DMS153 treated with DMSO at 0.1 percent for 48 hours (cell line): Measurements from ENCODE around the gene CELSR1.

ENCODE experiments used
- DNase-seq: peaks from one replicate; lab custom pipeline; 2025; ENCODE audit not compliant: unreplicated experiment; lab: John Stamatoyannopoulos, UW

CELSR1 gene

DNA sequence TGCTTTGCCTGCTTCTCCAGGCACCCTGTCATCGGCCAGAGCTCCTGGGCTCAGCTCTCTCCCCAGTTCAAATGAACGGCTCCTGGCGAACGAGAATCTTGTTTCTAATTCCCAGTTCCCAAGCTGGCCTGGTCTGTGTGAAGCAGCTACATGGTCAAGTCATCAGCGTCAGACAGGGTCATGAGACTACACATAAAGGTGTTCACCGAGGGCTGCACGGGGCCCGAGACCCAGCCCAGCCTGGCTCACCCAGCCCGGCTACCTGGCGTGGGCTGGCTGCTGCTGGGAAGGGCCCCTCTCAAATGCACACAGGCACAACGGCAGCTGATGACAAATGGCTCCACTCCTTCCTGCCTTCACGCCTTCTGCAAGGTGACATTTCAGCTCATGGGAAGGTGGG lies 14.6 kb upstream of the CELSR1 start:
- no peak for DNase-seq

DNA sequence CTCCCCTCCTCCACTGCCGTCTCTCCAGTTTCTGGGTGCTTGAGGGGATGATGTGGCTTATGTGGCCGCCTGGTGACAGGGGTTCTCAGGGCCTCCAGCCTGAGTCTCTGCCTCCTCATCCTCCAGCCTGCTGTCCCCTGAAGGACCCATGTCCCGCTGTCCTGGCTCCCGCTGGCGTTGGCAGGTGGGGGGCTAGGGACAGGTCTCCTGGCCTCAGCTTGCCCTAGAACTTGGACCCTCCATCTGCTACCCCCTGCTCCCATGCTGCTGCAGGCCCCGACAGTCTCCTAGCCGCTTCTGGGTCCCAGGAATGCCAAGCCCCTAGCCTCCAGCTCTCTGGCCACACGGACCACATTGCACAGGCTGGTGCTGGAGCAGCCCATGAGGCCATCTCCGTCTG lies 13.9 kb upstream of the CELSR1 start:
- no peak for DNase-seq

DNA sequence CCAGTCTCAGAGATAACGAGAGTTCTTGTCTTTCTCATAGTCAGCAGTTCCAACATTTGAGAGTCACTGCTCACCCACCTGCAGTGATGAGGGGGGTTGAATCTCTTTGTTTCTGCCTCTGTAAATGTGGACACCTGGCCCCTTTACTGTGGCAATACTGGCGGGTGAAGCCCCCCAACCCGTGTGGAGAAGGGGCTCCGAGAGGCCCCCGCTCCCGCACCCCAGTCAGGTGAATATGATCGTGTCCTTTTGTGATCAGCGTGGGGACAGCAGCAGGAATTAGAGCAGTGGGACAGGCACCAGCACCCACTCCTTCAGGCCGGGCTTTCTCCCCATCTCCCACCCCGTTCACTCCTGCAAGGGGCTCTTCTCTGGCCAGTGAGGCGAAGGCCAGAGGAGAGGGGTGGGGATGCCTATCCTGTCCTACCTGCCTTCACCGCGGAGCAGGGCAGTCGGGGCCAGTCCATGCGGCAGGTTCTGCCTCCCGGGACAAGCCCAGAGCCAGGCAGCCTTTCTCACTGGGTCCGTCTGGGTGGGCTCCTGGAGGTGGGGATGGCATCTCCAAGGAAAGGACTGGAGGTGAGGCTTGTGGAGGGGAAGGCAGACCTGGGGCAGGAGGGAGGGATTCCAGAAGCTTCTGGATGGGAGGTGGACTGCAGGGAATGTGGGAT lies 12.7 kb upstream of the CELSR1 start:
- DNase-seq, result no peak

DNA sequence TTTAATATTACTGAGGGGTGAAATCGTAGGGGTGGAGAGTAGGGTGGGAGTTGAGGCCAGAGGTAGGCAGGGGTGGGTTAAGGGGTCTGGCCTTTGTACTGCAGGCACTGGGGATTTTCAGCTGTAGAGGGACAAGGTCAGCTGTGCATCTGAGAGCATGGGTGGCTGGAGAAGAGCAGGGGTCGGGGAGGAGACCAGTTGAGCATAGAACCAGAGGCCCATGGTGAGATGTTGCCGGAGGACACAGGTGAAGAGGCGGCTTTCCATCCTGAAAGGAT lies 12.1 kb upstream of the CELSR1 start:
- DNase-seq, result no peak

DNA sequence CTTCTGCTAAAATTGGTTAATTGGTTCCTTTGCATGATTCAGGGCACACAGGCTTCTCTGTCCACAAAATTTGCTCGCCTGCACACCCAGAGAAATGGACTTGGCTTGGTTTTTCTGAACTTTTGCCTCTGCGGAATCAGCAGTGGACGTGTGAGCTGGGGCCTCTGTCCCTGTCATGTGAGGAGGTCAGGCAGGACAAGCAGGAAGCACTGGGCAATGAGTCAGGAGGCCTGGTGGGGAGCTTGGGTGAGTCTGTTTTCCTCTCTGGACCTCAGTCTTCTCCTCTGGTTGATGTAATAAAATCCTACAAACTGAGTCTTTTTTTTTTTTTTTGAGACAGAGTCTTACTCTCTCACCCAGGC lies 10.4 kb upstream of the CELSR1 start:
- no peak for DNase-seq

GRCh38 chr22:46547179-46547882 lies 9.9 kb upstream of the CELSR1 start:
- DNase-seq, result no peak

DNA sequence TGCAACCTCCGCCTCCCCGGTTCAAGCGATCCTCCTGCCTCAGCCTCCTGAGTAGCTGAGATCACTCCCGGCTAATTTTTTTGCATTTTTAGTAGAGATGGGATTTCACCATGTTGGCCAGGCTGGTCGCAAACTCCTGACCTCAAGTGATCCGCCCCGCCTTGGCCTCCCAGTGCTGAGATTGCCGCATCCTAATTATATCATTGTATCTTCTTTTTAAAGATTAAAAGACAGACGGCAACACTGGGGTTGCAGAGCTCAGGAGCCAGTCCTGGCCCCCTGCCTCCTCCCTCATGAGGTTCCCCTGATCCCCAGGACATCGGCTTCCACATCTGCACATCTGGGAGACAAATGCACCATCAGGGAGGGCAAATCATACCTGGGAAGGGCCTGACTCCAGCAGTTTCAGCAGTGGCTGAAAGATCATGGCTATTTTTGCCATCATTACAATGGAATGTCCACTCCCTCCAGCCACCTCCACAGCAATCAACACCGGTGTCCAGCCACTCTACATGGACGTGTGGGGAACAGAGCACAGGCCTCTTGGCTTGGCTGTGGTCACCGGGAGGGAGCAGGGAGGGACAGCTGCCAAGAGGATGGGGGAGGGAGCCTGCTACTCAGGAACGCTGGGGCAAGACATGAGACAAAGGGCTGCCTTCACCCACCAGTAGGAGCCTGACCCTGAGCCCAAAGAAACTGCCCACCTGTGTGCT lies 9.2 kb upstream of the CELSR1 start:
- no peak for DNase-seq

GRCh38 chr22:46545086-46545792 lies 7.8 kb upstream of the CELSR1 start:
- DNase-seq, result no peak

- DNase-seq, result peak; percentile 41
These were observed 4.9 kb upstream of the CELSR1 start for GRCh38 chr22:46542011-46542985.

DNA sequence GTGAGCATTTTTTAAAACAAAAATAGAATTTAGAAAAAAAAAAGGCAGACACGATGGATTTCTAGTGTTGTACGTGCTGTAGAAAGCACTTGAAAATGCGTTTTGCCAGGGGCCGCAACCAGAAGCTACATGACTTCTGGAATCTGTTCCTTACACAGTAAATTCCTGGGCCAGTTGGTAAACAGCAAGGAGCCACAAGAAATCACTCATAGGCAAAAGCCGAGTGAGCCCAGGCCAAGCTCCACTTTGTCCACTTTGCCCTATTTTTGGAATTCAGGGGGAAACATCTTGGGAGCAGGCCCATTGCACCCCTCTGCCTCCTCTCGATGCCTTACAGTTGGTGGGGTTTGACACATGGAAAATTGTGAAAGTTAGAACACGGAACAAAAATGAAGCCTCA lies 4.1 kb upstream of the CELSR1 start:
- no peak for DNase-seq

DNA sequence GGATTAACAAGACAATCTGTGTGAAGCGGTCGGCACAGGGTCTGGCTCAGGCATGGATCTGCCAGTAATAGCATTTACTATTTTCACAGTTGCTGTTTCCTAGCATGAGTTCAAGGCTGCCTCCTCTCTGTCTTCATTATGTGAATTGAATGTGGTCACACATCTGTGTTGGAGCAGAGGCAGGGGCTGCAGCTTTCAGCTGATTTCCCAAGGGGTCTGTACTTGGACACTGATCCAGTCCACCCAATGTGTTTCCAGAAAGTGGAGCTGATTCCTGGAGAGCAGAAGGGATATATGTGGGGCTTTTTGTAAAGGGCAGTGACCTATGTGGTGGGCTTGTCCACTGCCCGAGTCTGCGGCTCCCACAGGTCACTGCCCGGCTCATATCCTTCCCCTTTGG lies 3.5 kb upstream of the CELSR1 start:
- no peak for DNase-seq

GRCh38 chr22:46539169-46539568 lies 1.7 kb upstream of the CELSR1 start:
- no peak for DNase-seq

- DNase-seq, result no peak
These were observed 1.4 kb upstream of the CELSR1 start for GRCh38 chr22:46538814-46539160.

DNA sequence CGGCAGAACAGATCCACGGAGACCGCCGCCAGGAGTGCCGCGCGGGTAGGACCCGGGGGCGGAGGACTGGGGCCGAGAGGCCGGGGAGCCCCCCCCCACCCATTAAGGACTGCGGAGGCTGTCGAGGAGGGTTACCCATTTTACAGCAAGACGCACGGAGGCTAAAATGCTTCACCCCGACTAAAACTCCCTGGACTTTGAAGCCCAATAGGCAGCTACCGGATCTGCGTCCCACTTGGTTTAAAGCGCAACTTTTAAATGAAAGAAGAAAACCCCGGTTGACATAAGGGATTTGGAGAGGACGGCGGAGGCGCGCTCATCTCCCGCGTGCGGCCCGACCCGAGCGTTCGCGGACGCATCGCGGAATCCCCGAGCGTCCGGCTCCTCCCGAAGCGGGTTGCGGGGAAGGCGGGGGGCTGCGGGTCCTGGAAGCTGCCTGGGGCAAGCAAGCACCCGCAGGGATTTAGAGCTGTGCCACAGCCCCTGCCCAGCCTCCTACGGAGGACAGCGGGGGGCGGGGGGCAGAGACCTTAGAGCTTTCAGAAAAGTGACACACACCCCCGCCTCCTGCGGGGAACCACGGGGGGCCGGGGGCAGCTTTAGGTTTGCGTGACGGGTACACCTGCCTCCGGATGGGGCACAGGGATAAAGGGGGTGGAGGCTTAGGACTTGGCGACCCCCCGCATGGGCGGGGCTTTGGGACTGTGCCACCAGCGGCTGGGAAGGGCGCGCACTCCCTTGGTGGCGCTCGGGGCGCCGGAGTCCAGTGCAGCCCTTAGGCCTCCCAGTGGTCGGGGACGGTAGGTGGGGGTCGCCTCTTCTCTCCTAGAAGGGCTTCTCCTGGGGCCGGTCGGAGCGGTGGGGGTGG lies 760 bp upstream of the CELSR1 start:
- DNase-seq, result no peak

- DNase-seq, result no peak
These were observed 739 bp downstream of the CELSR1 start for GRCh38 chr22:46536537-46537224.

DNA sequence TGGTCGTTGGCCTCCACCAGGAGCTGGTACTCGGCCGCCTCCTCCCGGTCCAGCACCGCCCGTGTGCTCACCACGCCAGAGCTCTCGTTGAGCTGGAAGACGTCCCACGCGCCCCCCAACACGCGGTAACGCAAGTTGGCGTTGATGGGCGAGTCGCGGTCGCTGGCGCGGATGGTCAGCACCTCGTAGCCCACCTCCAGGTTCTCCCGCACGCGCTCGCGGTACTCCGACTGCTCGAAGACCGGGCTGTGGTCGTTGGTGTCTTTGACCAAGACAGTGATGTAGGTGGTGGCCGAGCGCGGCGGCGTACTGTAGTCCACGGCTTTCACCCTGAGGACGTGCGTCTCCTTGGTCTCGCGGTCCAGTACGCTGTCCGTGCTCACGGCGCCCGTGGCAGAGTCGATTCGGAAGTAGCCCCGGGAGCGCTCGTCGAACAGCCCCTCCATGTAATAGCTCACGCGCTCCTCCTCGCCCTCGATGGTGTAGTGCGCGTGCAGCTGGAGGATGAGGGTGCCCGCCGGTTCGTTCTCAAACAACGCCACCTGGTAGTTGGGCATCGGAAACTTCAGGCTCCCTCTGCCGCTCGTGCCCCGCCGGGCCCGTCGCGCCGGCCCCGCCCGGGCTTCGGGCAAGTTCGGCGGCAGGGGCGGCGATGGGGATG lies 1.4 kb downstream of the CELSR1 start:
- DNase-seq, result no peak

DNA sequence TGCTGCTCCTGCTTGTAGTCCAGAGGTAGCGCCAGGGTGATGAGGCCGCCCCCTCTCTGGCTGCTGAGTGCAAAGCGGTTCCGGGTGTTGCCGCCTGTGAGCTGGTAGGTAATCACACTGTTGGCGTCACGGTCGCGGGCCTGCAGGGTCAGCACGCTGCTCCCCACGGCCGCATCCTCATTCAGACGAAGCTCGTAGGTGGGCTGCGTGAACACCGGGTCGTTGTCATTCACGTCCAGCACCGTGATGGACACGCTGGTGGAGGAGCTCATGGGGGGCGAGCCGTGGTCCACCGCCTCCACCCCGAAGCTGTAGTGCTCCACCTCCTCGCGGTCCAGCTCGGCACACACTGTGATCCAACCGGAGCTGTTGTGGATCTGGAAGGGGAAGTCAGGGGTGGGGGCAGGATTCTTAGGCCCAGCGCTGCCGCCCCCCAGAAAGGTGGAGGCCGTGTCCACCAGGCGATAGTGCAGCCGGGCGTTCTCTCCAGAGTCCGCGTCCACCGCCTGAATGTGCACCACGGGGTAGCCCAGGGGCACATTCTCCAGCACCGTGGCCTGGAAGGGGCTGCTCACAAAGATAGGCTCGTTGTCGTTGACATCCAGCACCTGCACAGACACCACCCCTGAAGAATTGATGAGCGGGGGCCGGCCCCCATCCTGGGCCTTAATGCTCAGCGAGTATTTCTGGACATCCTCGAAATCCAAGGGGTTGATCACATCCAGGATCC lies 2.4 kb downstream of the CELSR1 start:
- DNase-seq, result no peak

DNA sequence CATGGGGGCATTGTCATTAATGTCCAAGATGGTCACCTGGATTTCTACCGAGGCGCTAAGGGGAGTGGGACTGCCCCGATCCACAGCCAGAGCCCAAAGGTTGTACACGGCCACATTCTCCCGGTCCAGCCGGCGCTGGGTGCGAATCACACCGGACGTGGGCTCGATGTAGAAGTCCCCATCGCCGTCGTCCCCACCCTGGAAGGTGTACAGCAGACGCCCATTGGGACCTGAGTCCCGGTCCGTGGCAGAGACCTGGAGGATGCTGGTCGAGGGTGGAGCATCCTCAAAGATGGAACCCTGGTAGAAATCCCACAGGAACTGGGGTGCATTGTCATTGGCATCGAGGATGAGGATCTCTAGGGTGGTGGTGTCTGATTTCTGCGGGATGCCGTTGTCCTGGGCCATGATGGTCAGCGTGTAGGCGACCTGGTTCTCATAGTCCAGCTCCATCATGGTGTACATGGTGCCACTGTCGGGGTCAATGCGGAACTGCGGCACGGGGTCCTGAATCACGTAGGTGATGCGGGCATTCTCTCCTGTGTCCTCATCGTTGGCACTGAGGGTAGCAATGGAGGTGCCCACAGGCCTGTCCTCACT lies 3.1 kb downstream of the CELSR1 start:
- DNase-seq, result no peak
